ENCODE data around the gene ZNF724.
"Not testable (repeated sequence)": the region's sequence is repeated elsewhere in the genome, so short reads cannot be mapped to it uniquely, and the experiment has no call there.

Gene ZNF724

GRCh38 chr19:23249911-23250649 is at the start of gene ZNF724:
Gene ZNF724, minus strand, starts transcription at chr19:23250394. Its CDS starts 152 bp downstream, at chr19:23250242.
- H3K4me3 ChIP-seq (IDR thresholded peaks at IDR 0.05; ENCODE audit: insufficient read depth, low read depth, low read length): no peak within 1 kb of the TSS

GRCh38 chr19:23294141-23294540 is 43.9 kb upstream of the ZNF724 start:
- H2AFZ ChIP-seq (ENCODE audit: low read depth): no peak overlapping the region
- no peaks in the 10 kb centered on the region for H3K36me3 ChIP-seq (ENCODE audit: insufficient read depth)
- H3K4me3 ChIP-seq (IDR thresholded peaks at IDR 0.05; ENCODE audit: insufficient read depth, low read depth, low read length): no peak overlapping the region
- H3K4me1 ChIP-seq (ENCODE audit: low read depth, poor library complexity, severe bottlenecking): no peaks in the 10 kb centered on the region
- H3K27me3 ChIP-seq (ENCODE audit: insufficient read depth, low read depth): no peaks in the 10 kb centered on the region
- H3K9ac ChIP-seq: no peak overlapping the region
- H4K20me1 ChIP-seq (ENCODE audit: insufficient read depth): no peaks in the 10 kb centered on the region
- H3K79me2 ChIP-seq (ENCODE audit: insufficient read depth, low read depth): no peaks in the 10 kb centered on the region
- TF ChIP-seq CTCF (conservative IDR thresholded peaks at IDR 0.05; ENCODE audit: low read depth, low read length): no peak
- H3K27ac ChIP-seq: no peak overlapping the region
- no peak overlapping the region for H3K4me2 ChIP-seq

More at GRCh38 chr19:23249911-23250649, at the start of gene ZNF724:
- H3K27ac ChIP-seq: no peak within 1 kb of the TSS
- no peaks in the 10 kb centered on the region for H3K27me3 ChIP-seq (ENCODE audit: insufficient read depth, low read depth)
- no peaks in the 10 kb centered on the region for H3K79me2 ChIP-seq (ENCODE audit: insufficient read depth, low read depth)
- H4K20me1 ChIP-seq (ENCODE audit: insufficient read depth): no peaks in the 10 kb centered on the region
- no peaks in the 10 kb centered on the region for H3K4me1 ChIP-seq (ENCODE audit: low read depth, poor library complexity, severe bottlenecking)
- no peak within 1 kb of the TSS for H3K4me2 ChIP-seq
- no peak within 1 kb of the TSS; the same call in 1 of the 2 replicates for H3K9ac ChIP-seq
- no peaks in the 10 kb centered on the region for H3K36me3 ChIP-seq (ENCODE audit: insufficient read depth)
- no peak for TF ChIP-seq CTCF (conservative IDR thresholded peaks at IDR 0.05; ENCODE audit: low read depth, low read length)
- H2AFZ ChIP-seq (ENCODE audit: low read depth): no peak within 1 kb of the TSS

- not testable (repeated sequence) for H3K4me3 ChIP-seq (IDR thresholded peaks at IDR 0.05; ENCODE audit: insufficient read depth, low read depth, low read length); H4K20me1 ChIP-seq (ENCODE audit: insufficient read depth); H3K9ac ChIP-seq; H2AFZ ChIP-seq (ENCODE audit: low read depth); H3K27me3 ChIP-seq (ENCODE audit: insufficient read depth, low read depth); H3K27ac ChIP-seq; H3K4me2 ChIP-seq; H3K79me2 ChIP-seq (ENCODE audit: insufficient read depth, low read depth); H3K4me1 ChIP-seq (ENCODE audit: low read depth, poor library complexity, severe bottlenecking); H3K36me3 ChIP-seq (ENCODE audit: insufficient read depth)
These were observed 39.8 kb upstream of the ZNF724 start for GRCh38 chr19:23289966-23290365.

- H3K4me1 ChIP-seq (ENCODE audit: low read depth, poor library complexity, severe bottlenecking): no peaks in the 10 kb centered on the region
- H3K36me3 ChIP-seq (ENCODE audit: insufficient read depth): no peaks in the 10 kb centered on the region
- no peak overlapping the region for H2AFZ ChIP-seq (ENCODE audit: low read depth)
- TF ChIP-seq CTCF (conservative IDR thresholded peaks at IDR 0.05; ENCODE audit: low read depth, low read length): no peak
- H3K27me3 ChIP-seq (ENCODE audit: insufficient read depth, low read depth): no peaks in the 10 kb centered on the region
- no peak overlapping the region for H3K27ac ChIP-seq
- H3K9ac ChIP-seq: no peak overlapping the region
- no peak overlapping the region for H3K4me3 ChIP-seq (IDR thresholded peaks at IDR 0.05; ENCODE audit: insufficient read depth, low read depth, low read length)
- H4K20me1 ChIP-seq (ENCODE audit: insufficient read depth): no peaks in the 10 kb centered on the region
- H3K79me2 ChIP-seq (ENCODE audit: insufficient read depth, low read depth): no peaks in the 10 kb centered on the region
- H3K4me2 ChIP-seq: no peak overlapping the region
These were observed 37.4 kb upstream of the ZNF724 start for GRCh38 chr19:23287620-23288019.

GRCh38 chr19:23286477-23286876 is 36.3 kb upstream of the ZNF724 start:
- Histone ChIP-seq H3K4me3 (IDR thresholded peaks at IDR 0.05; ENCODE audit: insufficient read depth, low read depth, low read length) (no peak overlapping the region), H3K4me2 (no peak overlapping the region), H3K27me3 (ENCODE audit: insufficient read depth, low read depth) (no peaks in the 10 kb centered on the region), H3K9ac (no peak overlapping the region), H4K20me1 (ENCODE audit: insufficient read depth) (no peaks in the 10 kb centered on the region), H3K27ac (no peak overlapping the region), H3K36me3 (ENCODE audit: insufficient read depth) (no peaks in the 10 kb centered on the region), H2AFZ (ENCODE audit: low read depth) (no peak overlapping the region), H3K4me1 (ENCODE audit: low read depth, poor library complexity, severe bottlenecking) (no peaks in the 10 kb centered on the region), H3K79me2 (ENCODE audit: insufficient read depth, low read depth) (no peaks in the 10 kb centered on the region)
- TF ChIP-seq CTCF (conservative IDR thresholded peaks at IDR 0.05; ENCODE audit: low read depth, low read length): peak; percentile 51
